Glutamatergic neuron (in vitro differentiated cells): Measurements from ENCODE around the gene MYOZ2. TPM values are rescaled to one million over a fixed set of nuclear protein-coding genes. Genes with fewer than 3 reads are reported as not detected.

ENCODE experiments used
- DNase-seq: peaks from one replicate; pipeline ENCODE4 v3.0.0; 2022
- H3K27ac Mint-ChIP-seq: one replicate; pipeline ENCODE4 v1.8.0; 2020; ENCODE audit warnings: mild to moderate bottlenecking, mixed read lengths, inconsistent platforms; ENCODE audit not compliant: unreplicated experiment
- H3K27me3 Mint-ChIP-seq: one replicate; pipeline ENCODE4 v1.8.0; 2020; ENCODE audit warnings: mild to moderate bottlenecking, moderate library complexity, mixed read lengths, inconsistent platforms; ENCODE audit not compliant: unreplicated experiment
- H3K36me3 Mint-ChIP-seq: one replicate; pipeline ENCODE4 v1.8.0; 2020; ENCODE audit warnings: mild to moderate bottlenecking, mixed read lengths, inconsistent platforms; ENCODE audit not compliant: unreplicated experiment
- H3K4me1 Mint-ChIP-seq: one replicate; pipeline ENCODE4 v1.8.0; 2020; ENCODE audit warnings: mild to moderate bottlenecking, low read depth, mixed read lengths, inconsistent platforms; ENCODE audit not compliant: unreplicated experiment
- H3K4me3 Mint-ChIP-seq: one replicate; pipeline ENCODE4 v1.8.0; 2020; ENCODE audit warnings: mild to moderate bottlenecking, mixed read lengths, inconsistent platforms; ENCODE audit not compliant: unreplicated experiment
- H3K9me3 Mint-ChIP-seq: one replicate; pipeline ENCODE4 v1.8.0; 2020; ENCODE audit warnings: mild to moderate bottlenecking, moderate library complexity, mixed read lengths, inconsistent platforms; ENCODE audit not compliant: unreplicated experiment
- CTCF ChIP-seq: fragments of 200-600 bp; sonication (generic); IDR thresholded peaks from one replicate; pipeline ENCODE4 v1.5.0; 2021; ENCODE audit not compliant: partially characterized antibody, unreplicated experiment
- total RNA-seq: library from RNA; stranded (reverse); fragmentation: NEBNext Ultra II Directional; extraction: Animal tissue kit (Norgen Biotek cat#: 25700); gene quantifications from one replicate; pipeline ENCODE4 v1.2.1, GENCODE V29; 2021; ENCODE audit not compliant: unreplicated experiment

The MYOZ2 gene
- total RNA-seq, 1 donor from 2014 or later = not detected

- no peak overlapping the region for H3K4me3 Mint-ChIP-seq
- H3K4me1 Mint-ChIP-seq = no peaks in the 10 kb centered on the region
- peaks cover 2% of the 10 kb centered on the region for H3K27me3 Mint-ChIP-seq
- H3K9me3 Mint-ChIP-seq = no peaks in the 10 kb centered on the region
- DNase-seq = no peak
- TF ChIP-seq CTCF = no peak
- no peak overlapping the region for H3K27ac Mint-ChIP-seq
- H3K36me3 Mint-ChIP-seq = no peaks in the 10 kb centered on the region
Measured at GRCh38 chr4:119105605-119106004, 30.0 kb upstream of the MYOZ2 start.

DNA sequence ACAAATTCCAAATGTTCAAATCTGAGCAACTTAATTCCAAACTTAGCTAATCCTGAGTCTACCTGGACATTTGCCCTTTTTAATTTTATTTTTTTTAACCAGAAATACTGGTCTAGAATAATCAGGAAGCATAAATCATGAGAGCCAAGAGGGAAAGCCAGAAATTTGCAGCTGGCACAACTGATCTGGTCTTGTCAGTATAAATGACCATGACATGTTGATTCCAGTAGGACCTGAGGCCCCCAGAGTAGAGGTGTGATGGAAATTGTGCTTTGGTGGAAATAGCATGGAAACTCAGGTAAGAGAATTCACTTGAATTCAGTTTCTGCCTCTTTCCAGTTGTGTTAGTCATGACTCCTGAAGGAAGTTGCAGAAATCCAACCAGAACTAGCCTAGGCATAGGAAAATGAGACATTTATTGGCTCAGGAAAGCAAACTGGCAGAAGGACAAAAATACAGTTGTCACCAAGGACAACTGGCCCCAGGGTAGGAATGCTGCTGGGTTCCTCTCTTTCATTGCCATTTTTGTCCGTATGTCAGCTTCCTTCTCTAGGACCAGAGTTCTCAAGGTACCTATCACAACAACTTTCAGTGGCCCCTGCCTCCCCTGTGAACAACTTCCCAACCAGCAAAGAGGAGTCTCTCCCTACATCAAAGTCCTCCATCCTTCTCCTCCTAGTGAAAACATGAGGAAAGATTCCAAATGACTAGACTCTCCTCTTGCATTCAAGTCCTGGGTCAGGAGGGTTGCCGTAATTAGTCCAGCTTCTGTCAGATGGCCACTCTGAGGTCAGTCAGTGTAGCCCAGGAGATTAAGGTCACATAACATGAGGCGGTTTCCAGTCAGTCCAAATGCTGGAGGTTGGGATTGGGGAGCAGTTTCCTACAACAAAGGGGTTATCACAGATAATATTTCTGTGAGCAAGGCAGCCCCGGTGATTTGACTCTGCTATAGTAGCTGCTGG lies 29.3 kb upstream of the MYOZ2 start:
- Mint-ChIP-seq H3K4me3 (no peak overlapping the region), H3K36me3 (no peaks in the 10 kb centered on the region), H3K27ac (no peak overlapping the region), H3K9me3 (no peaks in the 10 kb centered on the region), H3K27me3 (peaks cover 2% of the 10 kb centered on the region), H3K4me1 (no peaks in the 10 kb centered on the region)
- TF ChIP-seq CTCF = no peak
- DNase-seq = no peak

DNA sequence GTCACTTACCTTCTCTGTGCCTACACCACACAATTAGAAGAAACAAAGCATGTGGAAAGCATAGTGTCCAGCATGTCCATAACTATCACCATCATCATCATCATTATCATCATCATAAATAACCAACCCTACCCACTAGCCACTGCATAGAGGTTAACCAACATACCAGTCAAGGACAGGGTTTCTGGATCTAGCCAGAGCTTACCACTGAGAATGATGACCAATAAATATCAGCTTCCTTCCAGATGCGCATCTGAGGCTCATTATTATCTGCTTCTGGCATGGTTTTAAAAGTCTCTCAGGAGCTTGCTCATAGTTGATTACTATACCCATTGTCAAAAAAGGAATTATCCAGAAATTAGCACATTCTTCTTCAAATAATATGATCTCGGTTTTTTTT lies 25.5 kb upstream of the MYOZ2 start:
- Mint-ChIP-seq H3K27me3 (peaks cover 3% of the 10 kb centered on the region), H3K27ac (no peak overlapping the region), H3K9me3 (no peaks in the 10 kb centered on the region), H3K36me3 (no peaks in the 10 kb centered on the region), H3K4me1 (no peaks in the 10 kb centered on the region), H3K4me3 (no peak overlapping the region)
- DNase-seq = no peak
- no peak for TF ChIP-seq CTCF

DNA sequence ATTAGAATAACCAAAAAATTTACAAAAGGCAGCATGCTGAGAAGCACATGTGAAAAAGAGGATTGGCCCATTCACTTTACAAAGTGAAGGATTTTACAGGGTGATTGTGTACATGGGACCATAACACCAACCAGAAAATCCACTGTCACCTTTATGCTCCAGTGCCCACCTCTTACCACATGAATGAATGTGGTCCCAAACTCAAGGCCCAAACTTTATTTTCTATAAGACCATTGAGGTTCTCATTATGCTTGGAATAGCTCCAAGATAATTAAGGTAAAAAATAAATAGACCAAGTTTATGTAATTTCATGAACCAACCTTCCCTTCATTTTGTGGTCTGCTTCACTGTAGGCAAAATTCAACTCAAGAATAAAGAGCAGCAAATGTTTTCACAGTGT lies 24.3 kb upstream of the MYOZ2 start:
- Mint-ChIP-seq H3K36me3 (no peaks in the 10 kb centered on the region), H3K9me3 (no peaks in the 10 kb centered on the region), H3K4me1 (no peaks in the 10 kb centered on the region), H3K4me3 (no peak overlapping the region), H3K27me3 (peaks cover 3% of the 10 kb centered on the region), H3K27ac (no peak overlapping the region)
- no peak for TF ChIP-seq CTCF
- no peak for DNase-seq

DNA sequence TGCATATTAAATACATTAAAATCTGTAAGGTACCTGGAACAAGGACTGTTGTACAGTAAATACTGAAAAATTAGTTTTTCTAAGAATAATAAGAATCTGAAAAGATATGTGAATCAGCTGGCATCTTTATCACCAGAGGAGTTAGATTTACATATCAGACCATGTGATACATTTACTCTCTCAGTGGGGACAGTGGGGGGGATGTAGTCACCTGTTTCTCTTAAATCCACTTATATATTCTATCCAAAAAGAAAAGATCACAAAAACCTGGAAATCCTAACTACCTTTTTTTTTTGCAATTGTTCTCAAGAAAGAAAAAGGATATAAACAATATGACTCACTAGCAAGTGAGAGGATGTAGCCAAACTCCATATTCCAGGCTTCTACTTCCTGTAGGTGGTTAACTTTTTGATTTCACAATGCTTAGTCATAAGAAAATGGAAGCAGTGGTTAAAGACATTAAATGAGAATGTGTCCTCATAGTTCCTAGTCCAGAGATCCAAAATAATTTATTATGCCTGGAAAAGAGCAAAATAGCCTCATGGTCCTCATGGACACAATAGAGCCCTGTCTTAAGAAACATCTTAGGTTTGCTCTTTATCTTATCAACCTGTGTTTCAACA lies 22.5 kb upstream of the MYOZ2 start:
- no peaks in the 10 kb centered on the region for H3K9me3 Mint-ChIP-seq

More for the DNA sequence above, 22.5 kb upstream of the MYOZ2 start:
- no peak for DNase-seq
- no peak overlapping the region for H3K27ac Mint-ChIP-seq
- H3K4me3 Mint-ChIP-seq = no peak overlapping the region
- no peaks in the 10 kb centered on the region for H3K4me1 Mint-ChIP-seq
- no peaks in the 10 kb centered on the region for H3K36me3 Mint-ChIP-seq
- no peak for TF ChIP-seq CTCF
- peaks cover 3% of the 10 kb centered on the region for H3K27me3 Mint-ChIP-seq
